ENCODE results near the gene CLCN7. TPM values are rescaled to one million over a fixed set of nuclear protein-coding genes. Genes with fewer than 3 reads are reported as not detected.

The CLCN7 gene
- total RNA-seq, 4 donors from 2014 or later: 24.8 to 45.8 (median 38.4) TPM

DNA sequence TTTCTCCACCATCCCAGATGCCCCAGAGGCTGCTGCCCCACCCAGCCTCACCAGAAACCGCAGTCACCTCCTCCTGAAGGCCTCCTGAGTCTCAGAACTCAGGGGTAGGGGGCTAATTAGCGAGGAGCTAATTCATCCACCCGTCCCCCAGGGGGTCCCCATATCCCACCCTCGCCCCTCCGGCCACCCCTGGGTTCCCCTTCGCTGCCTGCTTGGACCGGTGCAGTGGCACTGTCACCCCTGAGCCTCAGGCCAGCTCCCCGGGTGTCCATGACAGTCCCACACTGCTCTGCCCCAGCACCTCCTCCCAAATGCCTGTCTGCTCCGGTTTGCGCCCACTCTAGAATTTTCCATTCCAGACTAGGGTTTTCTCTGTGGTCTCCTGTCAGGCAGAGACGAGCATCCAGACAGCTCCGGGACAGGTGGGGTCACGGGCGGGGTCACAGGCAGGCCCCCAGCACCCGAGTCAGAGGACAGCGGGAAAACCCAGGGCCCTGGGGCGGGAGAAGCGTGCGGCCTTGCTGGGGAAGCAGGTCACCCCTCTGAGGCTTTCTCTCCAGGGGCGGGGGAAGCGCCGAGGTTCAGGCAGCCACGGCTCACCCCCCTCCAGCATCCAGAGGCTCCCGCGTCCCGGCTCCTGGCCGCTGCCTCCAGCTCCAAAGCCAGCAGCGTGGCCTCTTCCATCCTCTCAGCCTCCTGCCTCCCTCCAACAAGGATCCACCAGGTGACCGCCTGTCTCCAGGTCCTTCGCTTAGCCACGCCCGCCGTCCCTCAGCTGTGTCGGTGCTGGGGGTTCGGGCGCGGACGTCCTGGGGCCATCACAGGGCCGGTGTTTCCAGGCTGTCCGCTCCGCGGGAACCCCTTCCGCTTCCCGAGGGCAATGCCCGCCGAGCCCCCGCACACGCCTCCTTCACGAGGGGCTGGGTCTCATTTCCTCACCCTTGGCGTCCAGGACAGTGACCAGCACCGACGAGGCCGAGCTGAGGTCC, 47.1 kb downstream of the CLCN7 start:
- Histone ChIP-seq H3K4me3 (no peak overlapping the region), H3K27ac (no peak overlapping the region), H3K36me3 (no peaks in the 10 kb centered on the region), H3K9me3 (no peaks in the 10 kb centered on the region), H3K4me1 (no peaks in the 10 kb centered on the region), H3K27me3 (no peaks in the 10 kb centered on the region)
- TF ChIP-seq, protein P1, sequence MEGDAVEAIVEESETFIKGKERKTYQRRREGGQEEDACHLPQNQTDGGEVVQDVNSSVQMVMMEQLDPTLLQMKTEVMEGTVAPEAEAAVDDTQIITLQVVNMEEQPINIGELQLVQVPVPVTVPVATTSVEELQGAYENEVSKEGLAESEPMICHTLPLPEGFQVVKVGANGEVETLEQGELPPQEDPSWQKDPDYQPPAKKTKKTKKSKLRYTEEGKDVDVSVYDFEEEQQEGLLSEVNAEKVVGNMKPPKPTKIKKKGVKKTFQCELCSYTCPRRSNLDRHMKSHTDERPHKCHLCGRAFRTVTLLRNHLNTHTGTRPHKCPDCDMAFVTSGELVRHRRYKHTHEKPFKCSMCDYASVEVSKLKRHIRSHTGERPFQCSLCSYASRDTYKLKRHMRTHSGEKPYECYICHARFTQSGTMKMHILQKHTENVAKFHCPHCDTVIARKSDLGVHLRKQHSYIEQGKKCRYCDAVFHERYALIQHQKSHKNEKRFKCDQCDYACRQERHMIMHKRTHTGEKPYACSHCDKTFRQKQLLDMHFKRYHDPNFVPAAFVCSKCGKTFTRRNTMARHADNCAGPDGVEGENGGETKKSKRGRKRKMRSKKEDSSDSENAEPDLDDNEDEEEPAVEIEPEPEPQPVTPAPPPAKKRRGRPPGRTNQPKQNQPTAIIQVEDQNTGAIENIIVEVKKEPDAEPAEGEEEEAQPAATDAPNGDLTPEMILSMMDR (IDR thresholded peaks at IDR 0.05 in 4 of 5, conservative IDR thresholded peaks at IDR 0.05 in 1 of 5): no peak
- TF ChIP-seq POLR2A (IDR thresholded peaks at IDR 0.05): no peak
- no peak for ATAC-seq
- DNase-seq: no peak
- in situ Hi-C loops (cut with MboI; ENCODE audit: low sequenced_read_pairs in 4 of 4) (no loop called here), intact Hi-C loops (cut with DNase I; ENCODE audit: low total_unique reads) (loop anchor here (5.0 kb wide), 1 partner anchor 335 kb away; no protein-coding TSS in a partner anchor)

DNA sequence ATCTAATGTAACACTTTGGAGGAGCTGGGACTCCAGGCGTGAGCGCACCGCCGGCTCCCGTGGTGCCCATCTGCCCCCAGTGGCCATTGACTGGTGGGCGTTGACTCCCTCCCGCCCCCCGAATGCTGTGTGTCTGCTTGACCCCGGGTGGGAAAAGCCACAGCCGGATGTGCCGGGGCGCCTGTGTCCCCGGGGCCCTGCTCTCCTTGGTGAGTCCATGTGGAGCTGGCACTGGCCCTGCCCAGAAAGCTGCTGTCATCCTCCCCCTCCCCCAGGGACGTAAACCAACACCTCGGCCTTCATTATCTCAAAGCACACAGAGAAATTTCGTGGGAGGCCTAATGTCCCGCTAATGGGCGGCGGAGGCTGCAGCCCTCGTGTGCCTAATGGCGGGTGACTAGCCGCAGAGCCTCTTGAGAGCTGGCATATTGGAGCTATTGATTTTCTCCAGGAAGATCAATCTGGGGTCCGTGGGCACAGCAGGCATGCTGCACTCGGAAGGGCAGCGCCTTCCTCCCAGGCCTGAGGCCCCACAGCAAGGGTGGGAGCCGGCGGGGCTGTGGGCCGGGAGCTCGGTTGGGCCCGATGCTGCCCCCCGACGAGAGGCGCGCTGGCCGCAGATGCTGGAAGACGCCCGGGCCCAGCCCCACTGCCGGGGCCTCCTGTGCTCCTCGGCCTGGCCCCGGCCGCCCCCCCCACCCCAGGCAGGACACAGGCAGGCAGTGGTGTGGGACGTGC, 47.9 kb downstream of the CLCN7 start:
- intact Hi-C loops (cut with DNase I; ENCODE audit: low total_unique reads): loop anchor here (5.0 kb wide), 1 partner anchor 335 kb away; no protein-coding TSS in a partner anchor
- Histone ChIP-seq H3K9me3 (no peaks in the 10 kb centered on the region), H3K36me3 (peaks cover 0 to 3% of the 10 kb centered on the region in 2 donors), H3K27ac (no peak overlapping the region), H3K4me3 (no peak overlapping the region), H3K4me1 (peaks cover 0 to 1% of the 10 kb centered on the region in 2 donors), H3K27me3 (no peaks in the 10 kb centered on the region)
- ATAC-seq (no peak), DNase-seq (no peak)
- in situ Hi-C loops (cut with MboI; ENCODE audit: low sequenced_read_pairs in 4 of 4): no loop called here
- no peak for TF ChIP-seq POLR2A (IDR thresholded peaks at IDR 0.05)
- TF ChIP-seq, protein P1 (IDR thresholded peaks at IDR 0.05 in 4 of 5, conservative IDR thresholded peaks at IDR 0.05 in 1 of 5): no peak

DNA sequence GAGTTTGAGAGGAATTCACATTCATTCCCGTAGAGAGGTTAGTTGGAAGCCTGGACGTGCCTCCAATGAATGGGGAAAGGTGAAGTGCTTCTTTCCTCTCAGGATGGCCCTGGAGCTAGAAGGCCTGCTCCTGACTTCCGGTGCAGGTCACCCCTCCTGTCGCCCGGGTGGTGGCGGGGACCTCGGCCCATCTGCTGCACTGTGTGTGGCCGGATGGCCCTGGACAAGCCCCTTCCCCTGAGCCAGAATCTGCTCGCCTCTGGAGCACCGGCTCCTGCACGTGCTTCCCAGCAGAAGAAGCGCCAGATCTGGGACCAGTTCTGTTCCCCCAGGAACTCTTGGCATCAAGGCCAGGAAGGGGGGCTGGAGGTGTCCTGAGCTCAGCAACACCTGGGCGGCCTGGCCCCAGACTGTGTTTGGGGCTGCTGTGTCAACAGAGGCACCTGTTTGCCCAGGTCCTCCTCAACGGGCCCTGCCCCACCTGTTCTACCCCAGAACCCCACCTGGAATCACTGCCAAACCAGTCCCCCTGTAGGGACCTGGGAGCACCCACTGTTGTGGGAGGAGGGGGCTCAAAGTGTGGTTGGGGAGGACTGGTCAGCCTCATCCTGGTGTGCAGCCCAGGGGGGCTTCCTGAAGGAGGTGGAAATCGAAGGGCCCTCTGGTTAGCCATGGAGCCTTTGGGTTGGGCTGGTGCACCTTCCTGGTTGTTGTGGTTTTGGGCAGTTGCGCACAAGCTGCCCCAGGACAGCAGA, 49.0 kb downstream of the CLCN7 start:
- TF ChIP-seq, protein P1 (IDR thresholded peaks at IDR 0.05 in 4 of 5, conservative IDR thresholded peaks at IDR 0.05 in 1 of 5): no peak
- H3K4me1 ChIP-seq: peaks cover 0 to 9% of the 10 kb centered on the region in 2 donors
- intact Hi-C loops (cut with DNase I; ENCODE audit: low total_unique reads): loop anchor here (5.0 kb wide), 1 partner anchor 337 kb away; no protein-coding TSS in a partner anchor
- H3K36me3 ChIP-seq: peaks cover 0 to 3% of the 10 kb centered on the region in 2 donors
- ATAC-seq (no peak), DNase-seq (no peak)
- in situ Hi-C loops (cut with MboI; ENCODE audit: low sequenced_read_pairs in 4 of 4): no loop called here
- H3K27ac ChIP-seq: no peak overlapping the region
- no peaks in the 10 kb centered on the region for H3K27me3 ChIP-seq
- H3K9me3 ChIP-seq: no peaks in the 10 kb centered on the region
- H3K4me3 ChIP-seq: no peak overlapping the region

DNA sequence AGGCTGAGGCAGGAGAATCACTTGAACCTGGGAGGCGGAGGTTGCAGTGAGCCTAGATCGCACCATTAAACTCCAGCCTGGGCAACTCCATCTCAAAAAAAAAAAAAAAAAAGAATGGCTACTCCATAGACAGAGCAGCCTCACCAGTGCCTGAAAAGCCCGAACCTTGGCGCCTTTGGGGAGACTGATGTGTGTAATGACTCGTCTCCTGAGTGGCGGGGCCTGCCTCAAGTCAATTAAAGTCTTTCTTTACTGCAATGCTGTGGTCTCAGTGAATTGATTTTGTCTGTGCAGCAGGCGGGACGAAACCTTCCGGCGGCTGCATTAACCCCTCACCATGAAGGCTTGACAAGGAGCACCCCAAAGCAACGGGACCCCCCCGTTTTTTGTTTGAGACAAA, 50.8 kb downstream of the CLCN7 start:
- in situ Hi-C loops (cut with MboI; ENCODE audit: low sequenced_read_pairs in 4 of 4) (no loop called here), intact Hi-C loops (cut with DNase I; ENCODE audit: low total_unique reads) (loop anchor here (5.0 kb wide), 3 partner anchors 117 to 403 kb away; partner anchors contain the start of genes FAHD1, HAGH, MAPK8IP3 and UBE2I)
- no peak for ATAC-seq
- TF ChIP-seq, protein P1 (IDR thresholded peaks at IDR 0.05 in 4 of 5, conservative IDR thresholded peaks at IDR 0.05 in 1 of 5): no peak
- TF ChIP-seq POLR2A (IDR thresholded peaks at IDR 0.05): no peak
- Histone ChIP-seq H3K27me3 (no peaks in the 10 kb centered on the region), H3K4me3 (no peak overlapping the region), H3K36me3 (peaks cover 0 to 3% of the 10 kb centered on the region in 2 donors), H3K9me3 (no peaks in the 10 kb centered on the region), H3K4me1 (peaks cover 10 to 21% of the 10 kb centered on the region in 2 donors), H3K27ac (no peak overlapping the region)
- no peak for DNase-seq
